Hematopoietic multipotent progenitor cell treated with erythropoietin and hydrocortisone succinate and interleukin-3 and kit ligand, for 6 days (in vitro differentiated cells): Measurements from ENCODE around the gene ZBTB21.

ENCODE experiments used
- DNase-seq: peaks from one replicate; pipeline ENCODE4 v3.0.0-alpha.2; 2015

Gene ZBTB21

GRCh38 chr21:41985662-41986416, 24.3 kb downstream of the ZBTB21 start:
- DNase-seq: no peak

DNA sequence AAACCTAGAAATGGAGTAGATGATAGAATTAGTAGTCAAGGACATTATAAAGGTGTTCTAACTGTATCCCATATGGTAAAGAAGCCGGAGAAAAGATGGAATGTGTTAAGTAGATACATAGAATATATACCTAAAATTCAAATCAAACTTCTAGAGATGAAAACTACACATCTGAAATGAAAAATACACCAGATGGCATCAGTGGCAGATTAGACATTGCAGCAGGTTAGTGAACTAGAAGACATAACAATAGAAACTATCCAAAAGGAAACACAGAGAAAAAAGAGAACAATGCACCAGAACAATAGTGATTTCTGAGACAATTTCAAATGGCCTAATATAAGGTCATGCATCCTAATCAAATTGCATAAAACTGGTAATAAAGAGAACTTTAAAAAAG, 26.9 kb downstream of the ZBTB21 start:
- DNase-seq: no peak

DNA sequence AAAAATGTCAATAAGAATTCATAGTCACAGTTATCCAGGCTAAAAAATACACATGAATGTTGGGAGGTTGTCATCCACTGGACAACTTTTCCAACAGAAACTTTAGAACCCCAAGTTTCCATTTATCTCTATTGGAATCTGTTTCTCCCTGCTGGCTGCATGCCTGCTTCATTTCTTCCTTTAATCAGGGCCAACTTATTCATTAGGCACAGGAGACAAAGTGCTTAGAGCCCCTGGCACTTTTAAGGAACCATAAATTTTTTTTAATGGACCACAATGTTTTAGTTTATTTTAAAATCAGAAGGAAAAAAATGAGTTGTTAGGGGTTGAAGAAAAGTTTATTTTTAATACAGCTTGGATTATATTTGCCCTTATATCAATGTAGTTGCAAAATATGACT, 29.6 kb downstream of the ZBTB21 start:
- DNase-seq: no peak

- DNase-seq: no peak
These were observed 30.3 kb downstream of the ZBTB21 start for GRCh38 chr21:41979751-41980369.

DNA sequence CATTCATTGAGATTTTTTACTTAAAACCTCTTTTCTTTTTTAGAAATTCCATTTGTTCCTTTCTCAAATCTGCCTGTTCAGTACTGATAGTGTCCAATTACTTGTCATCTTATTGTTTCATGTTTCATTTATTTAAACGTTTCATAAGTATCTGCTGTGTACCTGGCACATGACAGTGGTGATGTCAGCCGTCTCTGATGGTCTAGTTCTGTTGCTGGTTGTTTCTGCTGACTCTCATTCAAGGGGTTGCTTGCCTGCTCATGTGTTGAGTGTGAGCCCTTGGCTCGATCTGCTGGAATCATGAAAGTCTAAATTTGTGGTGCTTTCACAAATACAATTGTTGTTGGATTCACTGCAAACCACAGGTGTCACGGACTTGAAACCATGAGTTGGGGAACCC, 30.8 kb downstream of the ZBTB21 start:
- no peak for DNase-seq

DNA sequence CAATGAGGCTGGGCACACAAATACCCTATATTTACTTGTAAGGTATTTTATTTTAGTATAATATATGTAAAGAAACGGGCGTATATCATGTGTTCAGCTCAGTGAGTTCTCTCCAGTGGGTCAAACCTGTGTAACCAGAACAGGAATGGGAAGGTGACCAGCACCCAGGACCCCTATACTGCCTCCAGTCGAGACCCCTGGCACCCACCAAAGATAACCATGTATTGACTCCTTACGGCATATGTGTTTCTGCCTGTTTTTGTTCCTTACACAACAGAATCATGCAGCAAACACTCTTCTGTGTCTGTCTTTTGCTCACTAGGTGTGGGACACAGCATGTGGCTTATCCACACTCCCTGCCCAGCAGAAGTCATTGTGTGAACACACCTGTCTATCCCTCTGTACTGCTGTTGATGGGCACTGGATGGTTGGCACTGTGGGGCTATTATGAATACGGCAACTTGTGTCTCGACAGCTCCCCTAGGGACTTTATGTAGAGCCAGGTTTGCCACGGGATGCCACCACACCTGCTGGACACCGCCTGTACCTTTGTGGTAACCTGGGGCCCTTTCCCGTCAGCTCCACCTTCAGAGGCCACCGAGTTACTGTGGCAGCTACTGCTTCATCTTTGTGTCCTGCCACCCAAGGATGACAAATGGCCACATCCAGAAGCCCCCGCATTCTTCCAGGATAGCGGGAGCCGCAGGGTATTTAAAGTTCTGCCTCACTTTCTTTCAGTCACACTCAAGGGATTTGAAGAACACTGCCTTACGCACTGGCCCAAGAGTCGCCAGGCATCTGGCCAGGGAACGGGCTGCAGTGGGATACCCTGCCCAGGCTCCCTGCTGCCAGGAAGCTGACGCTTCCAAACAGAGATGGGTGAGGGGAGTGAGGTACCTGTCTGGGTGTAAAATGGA, 32.9 kb downstream of the ZBTB21 start:
- DNase-seq: no peak

DNA sequence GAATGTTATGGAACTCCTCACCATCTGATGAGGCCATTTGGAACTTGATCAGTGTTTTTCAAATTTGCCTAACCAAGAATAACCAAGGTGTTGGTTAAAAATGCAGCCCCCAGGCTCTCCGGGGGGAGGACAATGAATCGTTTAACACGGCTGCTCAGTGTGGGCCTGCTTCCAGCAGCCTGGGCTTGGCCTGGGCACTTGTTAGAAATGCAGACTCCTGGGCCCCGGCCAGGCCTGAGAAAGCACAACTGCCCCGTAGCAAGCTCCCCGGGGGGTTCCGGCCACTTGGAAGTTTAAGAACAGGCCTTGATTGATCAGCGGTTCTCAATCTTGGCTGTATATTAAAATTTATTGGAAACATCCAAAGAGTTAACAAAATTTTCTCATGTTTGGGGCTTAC, 33.5 kb downstream of the ZBTB21 start:
- no peak for DNase-seq

GRCh38 chr21:41975391-41976272, 34.5 kb downstream of the ZBTB21 start:
- no peak for DNase-seq

- no peak for DNase-seq
These were observed 35.5 kb downstream of the ZBTB21 start for GRCh38 chr21:41974752-41975053.

GRCh38 chr21:41973861-41974751, 36.1 kb downstream of the ZBTB21 start:
- no peak for DNase-seq

DNA sequence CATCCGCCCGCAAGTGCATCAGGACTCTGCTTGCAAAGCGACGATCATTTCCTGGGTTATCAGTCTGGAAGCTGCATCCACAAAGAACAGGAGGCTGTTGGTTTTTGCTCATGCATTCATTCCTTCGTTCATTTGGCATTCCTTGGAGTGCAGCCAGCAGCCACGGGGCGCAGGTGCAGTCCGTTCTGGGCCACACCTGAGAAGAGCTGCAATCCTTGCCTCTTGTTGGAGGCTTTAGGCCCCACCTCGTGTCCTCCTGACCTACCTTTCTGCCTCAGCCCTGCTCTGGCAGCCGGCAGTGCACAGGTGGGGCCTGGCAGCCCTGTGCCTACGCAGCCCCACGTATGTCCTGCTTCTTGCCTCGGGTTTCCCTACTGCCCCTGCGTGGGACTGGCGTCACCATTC, 36.7 kb downstream of the ZBTB21 start:
- DNase-seq: no peak

- no peak for DNase-seq
These were observed 37.5 kb downstream of the ZBTB21 start for GRCh38 chr21:41972511-41973205.

- no peak for DNase-seq
These were observed 38.3 kb downstream of the ZBTB21 start for GRCh38 chr21:41971891-41972290.

DNA sequence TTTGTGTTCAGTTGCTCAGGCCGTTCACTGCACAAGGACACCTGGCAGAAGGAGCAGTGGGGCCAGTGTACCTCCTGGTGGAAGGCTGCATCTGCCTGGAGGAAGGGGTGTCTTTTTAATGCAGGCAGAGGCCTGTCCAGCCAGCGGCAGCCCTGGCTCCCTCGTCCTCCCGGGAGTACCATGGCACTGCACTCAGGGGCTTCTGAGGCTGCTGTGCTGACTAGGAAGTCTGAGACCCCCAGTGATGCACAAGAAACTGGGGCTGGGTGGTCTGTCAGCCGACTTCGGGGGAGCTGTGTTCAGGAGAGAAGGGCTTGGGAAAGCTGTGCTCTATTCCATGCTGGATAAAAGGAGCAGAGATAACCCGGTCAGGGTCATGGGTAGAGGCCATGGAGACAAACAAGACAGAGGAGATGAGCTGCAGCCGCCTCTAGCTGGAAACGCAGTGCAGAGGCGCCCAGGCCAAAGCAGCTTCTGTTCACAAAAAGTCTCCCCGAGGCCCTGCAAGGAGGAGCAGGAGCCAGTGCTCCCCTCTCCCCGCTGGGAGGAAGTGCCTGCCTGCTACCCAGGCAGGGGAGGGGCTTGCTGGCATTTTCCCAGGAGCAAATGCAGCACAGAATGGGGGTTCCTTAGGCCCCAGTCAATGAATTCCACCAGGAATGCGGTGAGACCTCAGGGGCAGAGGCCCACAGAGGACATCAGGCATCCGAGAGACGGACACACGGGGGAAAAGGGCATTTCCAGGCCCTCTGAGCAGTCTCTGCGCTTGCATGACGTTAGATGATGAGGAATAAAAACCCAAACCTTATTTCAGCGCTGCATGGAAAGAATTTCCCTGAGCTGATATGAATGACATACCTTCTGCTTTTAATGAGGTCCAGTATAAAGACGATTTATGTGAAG, 39.2 kb downstream of the ZBTB21 start:
- no peak for DNase-seq

DNA sequence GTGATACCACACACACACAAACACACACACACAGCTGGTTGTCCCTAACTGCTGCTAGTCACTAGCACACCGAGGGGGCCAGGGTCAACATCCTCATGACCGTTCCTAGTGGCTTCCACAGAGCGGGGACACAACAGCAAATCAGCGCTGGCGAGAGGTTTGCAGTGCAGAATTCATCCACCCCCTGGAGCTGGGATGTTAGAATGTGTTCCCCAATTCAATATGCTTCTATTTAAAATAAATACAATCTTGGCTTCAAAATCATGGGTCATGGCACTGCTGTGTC, 40.1 kb downstream of the ZBTB21 start:
- DNase-seq: no peak

GRCh38 chr21:41967708-41968107, 42.5 kb downstream of the ZBTB21 start:
- no peak for DNase-seq

- no peak for DNase-seq
These were observed 43.1 kb downstream of the ZBTB21 start for GRCh38 chr21:41966872-41967621.

GRCh38 chr21:41966041-41966833, 43.9 kb downstream of the ZBTB21 start:
- no peak for DNase-seq
